ENCODE data around the gene SCYGR2.

SCYGR2 gene

GRCh38 chr2:227595797-227596196, 2.9 kb upstream of the SCYGR2 start:
- Histone ChIP-seq H3K36me3 (ENCODE audit: control insufficient read depth in 4 of 4, insufficient read depth in 4 of 4, low read length in 3 of 4) (no peaks in the 10 kb centered on the region), H3K4me3 (ENCODE audit: control insufficient read depth in 1 of 7, extremely low read depth in 1 of 7, insufficient read depth in 4 of 7, low read depth in 2 of 7, low read length in 6 of 7) (no peak overlapping the region), H3K27ac (ENCODE audit: insufficient read depth in 1 of 2, low read depth in 1 of 2, low read length in 2 of 2, poor library complexity in 1 of 2, severe bottlenecking in 2 of 2) (no peak overlapping the region), H3K4me1 (ENCODE audit: control extremely low read depth in 1 of 4, control insufficient read depth in 4 of 4, insufficient read depth in 4 of 4, low read length in 3 of 4) (no peaks in the 10 kb centered on the region), H3K9me3 (ENCODE audit: control extremely low read depth in 1 of 5, control insufficient read depth in 4 of 5, insufficient read depth in 2 of 5, low read depth in 1 of 5, low read length in 4 of 5) (no peaks in the 10 kb centered on the region), H3K27me3 (replicated peaks in 2 of 5; ENCODE audit: control insufficient read depth in 4 of 5, insufficient read depth in 5 of 5, low read length in 4 of 5) (peaks cover 0 to 9% (median 0%) of the 10 kb centered on the region in 5 experiments)
- CTCF ChIA-PET: interaction anchor here (1.2 kb wide), 1 partner anchor 170 kb away, joined by 3 read pairs; no protein-coding TSS in a partner anchor
- DNase-seq: no peak
- POLR2A ChIA-PET: no interaction called here
- WGBS (ENCODE audit: insufficient coverage): 100% methylated on average over 1 of the region's 4 CpGs

DNA sequence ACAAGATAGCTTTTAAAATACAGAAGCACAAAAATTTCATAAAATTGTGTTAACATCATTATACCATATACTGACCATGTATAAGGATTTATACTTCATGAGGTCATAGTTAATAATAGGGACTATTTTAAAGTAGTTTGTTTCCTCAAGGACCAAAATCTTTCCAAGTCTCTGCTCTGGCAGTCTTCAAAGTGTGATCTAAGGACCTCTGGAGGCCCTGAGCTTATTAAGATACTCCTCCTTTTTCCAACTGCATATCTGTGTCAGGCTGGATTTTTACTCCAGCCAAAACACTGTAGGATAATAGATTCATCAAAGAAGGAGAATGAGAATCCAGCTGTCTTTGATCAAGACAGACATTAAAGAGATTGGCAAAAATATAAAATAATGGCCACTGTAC, 1.7 kb upstream of the SCYGR2 start:
- Histone ChIP-seq H3K27ac (ENCODE audit: insufficient read depth in 1 of 2, low read depth in 1 of 2, low read length in 2 of 2, poor library complexity in 1 of 2, severe bottlenecking in 2 of 2) (no peak overlapping the region), H3K36me3 (ENCODE audit: control insufficient read depth in 4 of 4, insufficient read depth in 4 of 4, low read length in 3 of 4) (no peaks in the 10 kb centered on the region), H3K4me3 (ENCODE audit: control insufficient read depth in 1 of 7, extremely low read depth in 1 of 7, insufficient read depth in 4 of 7, low read depth in 2 of 7, low read length in 6 of 7) (no peak overlapping the region), H3K9me3 (ENCODE audit: control extremely low read depth in 1 of 5, control insufficient read depth in 4 of 5, insufficient read depth in 2 of 5, low read depth in 1 of 5, low read length in 4 of 5) (no peaks in the 10 kb centered on the region), H3K4me1 (ENCODE audit: control extremely low read depth in 1 of 4, control insufficient read depth in 4 of 4, insufficient read depth in 4 of 4, low read length in 3 of 4) (no peaks in the 10 kb centered on the region), H3K27me3 (replicated peaks in 2 of 5; ENCODE audit: control insufficient read depth in 4 of 5, insufficient read depth in 5 of 5, low read length in 4 of 5) (peaks cover 0 to 9% (median 0%) of the 10 kb centered on the region in 5 experiments)
- no peak for DNase-seq
- CTCF ChIA-PET: interaction anchor here (0.9 to 1.2 kb wide), 2 partner anchors 12 to 169 kb away, joined by 3 read pairs; no protein-coding TSS in a partner anchor
- POLR2A ChIA-PET: no interaction called here

DNA sequence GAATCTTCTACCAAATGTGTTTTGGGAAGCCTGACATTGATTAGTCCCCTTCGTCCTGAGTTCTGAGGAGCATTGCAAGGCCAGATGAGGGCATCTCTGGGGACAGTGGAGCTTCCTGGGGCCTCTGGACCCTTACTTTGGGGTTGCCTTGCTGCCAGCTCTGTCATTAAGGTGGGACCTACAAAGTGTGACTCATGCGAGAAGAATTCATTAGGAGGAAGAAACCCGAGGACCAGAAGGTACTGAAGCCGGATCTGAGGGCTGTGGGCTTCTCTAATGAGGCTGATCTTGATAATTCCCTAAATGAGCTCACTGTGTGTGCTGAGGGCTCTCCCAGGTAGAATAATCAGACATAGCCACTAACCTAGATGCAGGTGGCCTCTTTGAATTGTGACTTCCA, 695 bp upstream of the SCYGR2 start:
- Histone ChIP-seq H3K27me3 (replicated peaks in 2 of 5; ENCODE audit: control insufficient read depth in 4 of 5, insufficient read depth in 5 of 5, low read length in 4 of 5) (peaks cover 0 to 9% (median 0%) of the 10 kb centered on the region in 5 experiments), H3K9me3 (ENCODE audit: control extremely low read depth in 1 of 5, control insufficient read depth in 4 of 5, insufficient read depth in 2 of 5, low read depth in 1 of 5, low read length in 4 of 5) (no peaks in the 10 kb centered on the region), H3K27ac (ENCODE audit: insufficient read depth in 1 of 2, low read depth in 1 of 2, low read length in 2 of 2, poor library complexity in 1 of 2, severe bottlenecking in 2 of 2) (no peak overlapping the region), H3K4me3 (ENCODE audit: control insufficient read depth in 1 of 7, extremely low read depth in 1 of 7, insufficient read depth in 4 of 7, low read depth in 2 of 7, low read length in 6 of 7) (no peak overlapping the region), H3K36me3 (ENCODE audit: control insufficient read depth in 4 of 4, insufficient read depth in 4 of 4, low read length in 3 of 4) (no peaks in the 10 kb centered on the region), H3K4me1 (ENCODE audit: control extremely low read depth in 1 of 4, control insufficient read depth in 4 of 4, insufficient read depth in 4 of 4, low read length in 3 of 4) (no peaks in the 10 kb centered on the region)
- whole genome bisulfite sequencing (ENCODE audit: insufficient coverage): 100% methylated on average over 4 of the region's 4 CpGs
- no peak for DNase-seq
- POLR2A ChIA-PET: no interaction called here
- CTCF ChIA-PET: interaction anchor here (0.6 kb wide), 1 partner anchor 28 kb away, joined by 3 read pairs; no protein-coding TSS in a partner anchor

DNA sequence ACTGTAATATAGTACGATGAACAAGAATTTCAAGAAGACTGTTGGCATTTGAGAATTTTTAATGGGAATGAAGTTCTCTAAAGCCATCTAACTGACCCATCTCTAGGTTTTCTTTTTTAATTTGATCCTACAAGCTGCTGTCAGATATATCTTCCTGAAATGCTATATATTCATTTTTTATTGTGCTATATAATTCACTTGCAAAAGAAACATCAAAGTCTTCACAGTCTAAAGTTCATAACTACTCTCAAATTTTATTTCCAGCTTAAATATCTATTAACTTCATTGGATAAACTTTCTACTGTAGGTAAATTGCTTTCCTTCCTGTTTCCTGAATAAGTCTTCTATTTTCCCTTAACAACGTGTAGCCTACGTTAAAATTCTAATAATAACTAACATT, 3.7 kb downstream of the SCYGR2 start:
- H3K27ac ChIP-seq (ENCODE audit: insufficient read depth in 1 of 2, low read depth in 1 of 2, low read length in 2 of 2, poor library complexity in 1 of 2, severe bottlenecking in 2 of 2): no peak overlapping the region
- CTCF ChIA-PET: no interaction called here
- H3K27me3 ChIP-seq (replicated peaks in 2 of 5; ENCODE audit: control insufficient read depth in 4 of 5, insufficient read depth in 5 of 5, low read length in 4 of 5): peaks cover 0 to 14% (median 5%) of the 10 kb centered on the region in 5 experiments
- POLR2A ChIA-PET: no interaction called here
- DNase-seq: no peak
- H3K36me3 ChIP-seq (ENCODE audit: control insufficient read depth in 4 of 4, insufficient read depth in 4 of 4, low read length in 3 of 4): no peaks in the 10 kb centered on the region
- H3K9me3 ChIP-seq (ENCODE audit: control extremely low read depth in 1 of 5, control insufficient read depth in 4 of 5, insufficient read depth in 2 of 5, low read depth in 1 of 5, low read length in 4 of 5): no peaks in the 10 kb centered on the region
- no CpG with 5 or more reads among the region's 3 CpGs for WGBS (ENCODE audit: insufficient coverage)
- H3K4me1 ChIP-seq (ENCODE audit: control extremely low read depth in 1 of 4, control insufficient read depth in 4 of 4, insufficient read depth in 4 of 4, low read length in 3 of 4): no peaks in the 10 kb centered on the region
- H3K4me3 ChIP-seq (ENCODE audit: control insufficient read depth in 1 of 7, extremely low read depth in 1 of 7, insufficient read depth in 4 of 7, low read depth in 2 of 7, low read length in 6 of 7): no peak overlapping the region

GRCh38 chr2:227606476-227606875, 7.8 kb downstream of the SCYGR2 start:
- Histone ChIP-seq H3K36me3 (ENCODE audit: control insufficient read depth in 4 of 4, insufficient read depth in 4 of 4, low read length in 3 of 4) (no peaks in the 10 kb centered on the region), H3K27me3 (replicated peaks in 2 of 5; ENCODE audit: control insufficient read depth in 4 of 5, insufficient read depth in 5 of 5, low read length in 4 of 5) (peaks cover 0 to 14% (median 10%) of the 10 kb centered on the region in 5 experiments), H3K9me3 (ENCODE audit: control extremely low read depth in 1 of 5, control insufficient read depth in 4 of 5, insufficient read depth in 2 of 5, low read depth in 1 of 5, low read length in 4 of 5) (no peaks in the 10 kb centered on the region), H3K4me3 (ENCODE audit: control insufficient read depth in 1 of 7, extremely low read depth in 1 of 7, insufficient read depth in 4 of 7, low read depth in 2 of 7, low read length in 6 of 7) (no peak overlapping the region), H3K4me1 (ENCODE audit: control extremely low read depth in 1 of 4, control insufficient read depth in 4 of 4, insufficient read depth in 4 of 4, low read length in 3 of 4) (peaks cover 0 to 7% (median 6%) of the 10 kb centered on the region in 4 experiments), H3K27ac (ENCODE audit: insufficient read depth in 1 of 2, low read depth in 1 of 2, low read length in 2 of 2, poor library complexity in 1 of 2, severe bottlenecking in 2 of 2) (no peak overlapping the region)
- POLR2A ChIA-PET: no interaction called here
- DNase-seq: no peak
- CTCF ChIA-PET: no interaction called here
- WGBS (ENCODE audit: insufficient coverage): 100% methylated on average over 1 of the region's 1 CpG

DNA sequence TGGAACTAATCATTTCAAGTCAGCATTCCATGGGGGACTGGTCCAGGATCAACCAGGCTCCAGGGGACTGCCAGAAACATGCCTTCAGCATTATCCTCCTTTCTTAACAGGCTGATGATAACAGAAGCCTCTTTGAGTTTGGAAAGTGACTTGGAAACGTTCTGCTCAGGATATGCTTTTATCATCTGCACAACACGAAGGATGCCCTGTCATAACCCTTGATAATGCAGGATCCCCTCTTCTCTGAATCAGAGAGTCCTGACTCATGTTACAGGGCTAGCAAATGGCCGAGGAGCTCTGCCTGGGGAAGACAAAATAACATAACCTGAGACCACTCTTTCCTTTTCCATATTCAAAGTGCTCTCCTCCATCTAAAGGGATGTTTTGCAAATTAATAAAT, 9.2 kb downstream of the SCYGR2 start:
- H3K4me1 ChIP-seq (ENCODE audit: control extremely low read depth in 1 of 4, control insufficient read depth in 4 of 4, insufficient read depth in 4 of 4, low read length in 3 of 4): peaks cover 0 to 7% (median 6%) of the 10 kb centered on the region in 4 experiments
- no peak overlapping the region for H3K27ac ChIP-seq (ENCODE audit: insufficient read depth in 1 of 2, low read depth in 1 of 2, low read length in 2 of 2, poor library complexity in 1 of 2, severe bottlenecking in 2 of 2)
- no peak overlapping the region for H3K4me3 ChIP-seq (ENCODE audit: control insufficient read depth in 1 of 7, extremely low read depth in 1 of 7, insufficient read depth in 4 of 7, low read depth in 2 of 7, low read length in 6 of 7)
- peak in 2 of 3 donors; percentile 18 to 22 for DNase-seq
- no peaks in the 10 kb centered on the region for H3K9me3 ChIP-seq (ENCODE audit: control extremely low read depth in 1 of 5, control insufficient read depth in 4 of 5, insufficient read depth in 2 of 5, low read depth in 1 of 5, low read length in 4 of 5)
- POLR2A ChIA-PET: no interaction called here
- H3K27me3 ChIP-seq (replicated peaks in 2 of 5; ENCODE audit: control insufficient read depth in 4 of 5, insufficient read depth in 5 of 5, low read length in 4 of 5): peaks cover 0 to 26% (median 14%) of the 10 kb centered on the region in 5 experiments
- no peaks in the 10 kb centered on the region for H3K36me3 ChIP-seq (ENCODE audit: control insufficient read depth in 4 of 4, insufficient read depth in 4 of 4, low read length in 3 of 4)
- WGBS (ENCODE audit: insufficient coverage): 57% methylated on average over 1 of the region's 3 CpGs
- CTCF ChIA-PET: no interaction called here

- ChIA-PET POLR2A (no interaction called here), CTCF (interaction anchor here (0.5 to 0.9 kb wide), 2 partner anchors 12 to 257 kb away, joined by 3 to 4 read pairs; no protein-coding TSS in a partner anchor)
- H3K36me3 ChIP-seq (ENCODE audit: control insufficient read depth in 4 of 4, insufficient read depth in 4 of 4, low read length in 3 of 4): no peaks in the 10 kb centered on the region
- no peaks in the 10 kb centered on the region for H3K9me3 ChIP-seq (ENCODE audit: control extremely low read depth in 1 of 5, control insufficient read depth in 4 of 5, insufficient read depth in 2 of 5, low read depth in 1 of 5, low read length in 4 of 5)
- peaks cover 0 to 7% (median 6%) of the 10 kb centered on the region in 4 experiments for H3K4me1 ChIP-seq (ENCODE audit: control extremely low read depth in 1 of 4, control insufficient read depth in 4 of 4, insufficient read depth in 4 of 4, low read length in 3 of 4)
- 22% methylated on average over 11 of the region's 16 CpGs for WGBS (ENCODE audit: insufficient coverage)
- DNase-seq: peak; percentile 73 to 93 (median 93)
- H3K27ac ChIP-seq (ENCODE audit: insufficient read depth in 1 of 2, low read depth in 1 of 2, low read length in 2 of 2, poor library complexity in 1 of 2, severe bottlenecking in 2 of 2): no peak overlapping the region
- H3K27me3 ChIP-seq (replicated peaks in 2 of 5; ENCODE audit: control insufficient read depth in 4 of 5, insufficient read depth in 5 of 5, low read length in 4 of 5): peaks cover 0 to 32% (median 12%) of the 10 kb centered on the region in 5 experiments
- no peak overlapping the region for H3K4me3 ChIP-seq (ENCODE audit: control insufficient read depth in 1 of 7, extremely low read depth in 1 of 7, insufficient read depth in 4 of 7, low read depth in 2 of 7, low read length in 6 of 7)
Observed at GRCh38 chr2:227608561-227609338, 10.1 kb downstream of the SCYGR2 start.
